ENCODE data around the gene DMRT3.

- TF ChIP-seq POLR2AphosphoS5 (IDR thresholded peaks at IDR 0.05; ENCODE audit: low read depth, low read length) (no peak), SIN3A (IDR thresholded peaks at IDR 0.05; ENCODE audit: borderline replicate concordance, insufficient read depth, low read length) (no peak), REST (IDR thresholded peaks at IDR 0.05; ENCODE audit: insufficient read depth in 1 of 2, low read depth in 2 of 2, low read length in 2 of 2) (no peak), FOXP2 (optimal IDR thresholded peaks at IDR 0.05; ENCODE audit: borderline replicate concordance, extremely low read depth, extremely low read length, insufficient read depth) (no peak), TAF1 (IDR thresholded peaks at IDR 0.05; ENCODE audit: borderline replicate concordance, insufficient read depth, low read length) (no peak)
Measured at GRCh38 chr9:1001838-1002237, 25.4 kb downstream of the DMRT3 start.
